ENCODE measurements around the gene HOXA13.

HOXA13 gene

GRCh38 chr7:27180431-27181420 lies 19.2 kb downstream of the HOXA13 start:
- no peak for DNase-seq

GRCh38 chr7:27179503-27180430 lies 20.1 kb downstream of the HOXA13 start:
- peak; percentile 42 for DNase-seq

GRCh38 chr7:27179030-27179429 lies 20.9 kb downstream of the HOXA13 start:
- no peak for DNase-seq

- no peak for DNase-seq
These were observed 21.5 kb downstream of the HOXA13 start for GRCh38 chr7:27178366-27178765.

GRCh38 chr7:27177795-27178320 lies 22.0 kb downstream of the HOXA13 start:
- DNase-seq: no peak

GRCh38 chr7:27176962-27177794 lies 22.7 kb downstream of the HOXA13 start:
- no peak for DNase-seq

GRCh38 chr7:27176524-27176845 lies 23.4 kb downstream of the HOXA13 start:
- DNase-seq: no peak

- no peak for DNase-seq
These were observed 24.0 kb downstream of the HOXA13 start for GRCh38 chr7:27175626-27176523.

GRCh38 chr7:27174874-27175625 lies 24.8 kb downstream of the HOXA13 start:
- DNase-seq: no peak

GRCh38 chr7:27173956-27174873 lies 25.7 kb downstream of the HOXA13 start, which contains the start of gene HOXA10:
TSS of gene HOXA10 (minus strand) at chr7:27174320. CDS start at chr7:27174306, 14 bp downstream.
- no peak for DNase-seq

- DNase-seq: peak; percentile 22
These were observed 26.4 kb downstream of the HOXA13 start for GRCh38 chr7:27173511-27173955.

- DNase-seq: no peak
These were observed 26.9 kb downstream of the HOXA13 start for GRCh38 chr7:27172823-27173510.

- DNase-seq: no peak
These were observed 27.5 kb downstream of the HOXA13 start for GRCh38 chr7:27172315-27172774.

GRCh38 chr7:27171637-27172314 lies 28.1 kb downstream of the HOXA13 start:
- DNase-seq: no peak

- no peak for DNase-seq
These were observed 28.6 kb downstream of the HOXA13 start for GRCh38 chr7:27171325-27171636.

GRCh38 chr7:27170426-27171324 lies 29.2 kb downstream of the HOXA13 start:
- no peak for DNase-seq

Data from CD4-positive, alpha-beta T cell treated with Interleukin-4 for 4 hours (primary cell).